Endodermal cell (in vitro differentiated cells): ENCODE data around the gene UGT1A7. TPM values are rescaled to one million over a fixed set of nuclear protein-coding genes. Genes with fewer than 3 reads are reported as not detected.
"Not testable (repeated sequence)": the region's sequence is repeated elsewhere in the genome, so short reads cannot be mapped to it uniquely, and the experiment has no call there.

Source experiments
- DNase-seq: peaks from one replicate; pipeline ENCODE4 v3.0.0-alpha.2; 2017
- H3K27ac ChIP-seq: 2 replicates; pipeline ENCODE4 v1.5.1; 2013; ENCODE audit warnings: mild to moderate bottlenecking, low read depth, low read length, moderate library complexity
- H3K27me3 ChIP-seq: 2 replicates; pipeline ENCODE4 v1.6.1; 2013; ENCODE audit warnings: mild to moderate bottlenecking, low read length, moderate library complexity; ENCODE audit not compliant: insufficient read depth, control insufficient read depth, poor library complexity, severe bottlenecking
- H3K36me3 ChIP-seq: 2 replicates; pipeline ENCODE4 v1.7.0; 2013; ENCODE audit warnings: mild to moderate bottlenecking, low read length, moderate library complexity; ENCODE audit not compliant: control insufficient read depth, insufficient read depth
- H3K4me1 ChIP-seq: one replicate; pipeline ENCODE4 v1.7.0; 2013; ENCODE audit warnings: low read length; ENCODE audit not compliant: control insufficient read depth, insufficient read depth
- H3K4me3 ChIP-seq: 2 replicates; pipeline ENCODE4 v1.5.1; 2013; ENCODE audit warnings: mild to moderate bottlenecking, low read length, moderate library complexity
- H3K9ac ChIP-seq: 2 replicates; pipeline ENCODE4 v1.6.1; 2013; ENCODE audit warnings: mild to moderate bottlenecking, low read length, moderate library complexity; ENCODE audit not compliant: poor library complexity, severe bottlenecking; ENCODE audit errors: extremely low read depth
- H3K9me3 ChIP-seq: 2 replicates; pipeline ENCODE4 v1.6.1; 2013; ENCODE audit warnings: mild to moderate bottlenecking, low read length, moderate library complexity; ENCODE audit not compliant: control insufficient read depth
- H3K27ac Mint-ChIP-seq: 2 replicates; pipeline ENCODE4 v1.8.0; 2020; ENCODE audit warnings: mixed read lengths
- H3K27me3 Mint-ChIP-seq: 2 replicates; pipeline ENCODE4 v1.8.0; 2021; ENCODE audit warnings: mild to moderate bottlenecking, mixed read lengths; ENCODE audit not compliant: insufficient read depth
- H3K36me3 Mint-ChIP-seq: 2 replicates; pipeline ENCODE4 v1.8.0; 2020; ENCODE audit warnings: low read depth, mixed read lengths
- H3K4me1 Mint-ChIP-seq: 2 replicates; pipeline ENCODE4 v1.8.0; 2020; ENCODE audit warnings: mixed read lengths
- H3K4me3 Mint-ChIP-seq: 2 replicates; pipeline ENCODE4 v1.8.0; 2020; ENCODE audit warnings: mild to moderate bottlenecking, moderate library complexity, mixed read lengths
- H3K9me3 Mint-ChIP-seq: 2 replicates; pipeline ENCODE4 v1.8.0; 2020; ENCODE audit warnings: mild to moderate bottlenecking, mixed read lengths
- WGBS, 2 experiments: methylation state at CpG; one replicate each; pipeline versions ENCODE4 v1.1.5 to v1.1.7; 2013; ENCODE audit warnings: missing lambda C conversion rate in 2 of 2, mixed read lengths in 1 of 2; ENCODE audit not compliant: insufficient coverage in 1 of 2, insufficient read length in 1 of 2; 5-methylcytosine and 5-hydroxymethylcytosine counted together
- total RNA-seq, 2 donors: library from RNA; stranded (reverse); fragmentation: NEBNext Ultra II Directional in 1 of 2; extraction: Animal tissue kit (Norgen Biotek cat#: 25700) in 1 of 2; gene quantifications; 2 replicates in 1 of 2; 3 replicates in 1 of 2; pipeline ENCODE4 v1.2.1, GENCODE V29; 2021
- TF ChIP-seq, protein P1 (sequence below): fragments of 200-600 bp; sonication (generic); conservative IDR thresholded peaks from 2 replicates; pipeline ENCODE4 v1.5.0; 2021; ENCODE audit warnings: antibody characterized with exemption, mild to moderate bottlenecking

The UGT1A7 gene
- total RNA-seq, 2 donors from 2014 or later = not detected

DNA sequence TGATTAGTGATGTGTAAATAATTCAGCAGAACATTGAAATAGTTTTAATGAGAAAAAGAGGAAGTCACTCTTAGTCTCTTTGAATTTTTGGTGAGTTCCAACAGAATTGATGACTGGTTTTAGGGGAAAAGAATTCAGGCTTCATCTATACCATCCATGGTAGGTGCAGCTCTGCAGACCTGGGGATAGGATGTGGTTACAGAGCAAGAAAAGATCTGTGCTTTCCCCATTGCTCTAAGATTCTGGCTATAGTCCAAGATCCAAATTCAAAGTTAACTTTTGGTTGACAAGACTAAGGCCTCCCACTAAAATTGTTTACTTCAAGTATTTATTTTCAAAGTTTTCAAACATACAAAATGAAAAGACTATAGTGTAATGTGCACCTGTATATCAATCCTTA is 41.8 kb upstream of the UGT1A7 start:
- Histone ChIP-seq H3K27me3 (no peaks in the 10 kb centered on the region), H3K9ac (no peak overlapping the region), H3K9me3 (peaks cover 3% of the 10 kb centered on the region), H3K4me1 (no peaks in the 10 kb centered on the region), H3K36me3 (no peaks in the 10 kb centered on the region), H3K4me3 (no peak overlapping the region), H3K27ac (no peak overlapping the region)
- Mint-ChIP-seq H3K4me3 (no peak overlapping the region), H3K36me3 (no peaks in the 10 kb centered on the region), H3K27me3 (peaks cover 6% of the 10 kb centered on the region), H3K4me1 (peaks cover 5% of the 10 kb centered on the region), H3K27ac (no peak overlapping the region), H3K9me3 (peaks cover 4% of the 10 kb centered on the region)
- TF ChIP-seq, protein P1, sequence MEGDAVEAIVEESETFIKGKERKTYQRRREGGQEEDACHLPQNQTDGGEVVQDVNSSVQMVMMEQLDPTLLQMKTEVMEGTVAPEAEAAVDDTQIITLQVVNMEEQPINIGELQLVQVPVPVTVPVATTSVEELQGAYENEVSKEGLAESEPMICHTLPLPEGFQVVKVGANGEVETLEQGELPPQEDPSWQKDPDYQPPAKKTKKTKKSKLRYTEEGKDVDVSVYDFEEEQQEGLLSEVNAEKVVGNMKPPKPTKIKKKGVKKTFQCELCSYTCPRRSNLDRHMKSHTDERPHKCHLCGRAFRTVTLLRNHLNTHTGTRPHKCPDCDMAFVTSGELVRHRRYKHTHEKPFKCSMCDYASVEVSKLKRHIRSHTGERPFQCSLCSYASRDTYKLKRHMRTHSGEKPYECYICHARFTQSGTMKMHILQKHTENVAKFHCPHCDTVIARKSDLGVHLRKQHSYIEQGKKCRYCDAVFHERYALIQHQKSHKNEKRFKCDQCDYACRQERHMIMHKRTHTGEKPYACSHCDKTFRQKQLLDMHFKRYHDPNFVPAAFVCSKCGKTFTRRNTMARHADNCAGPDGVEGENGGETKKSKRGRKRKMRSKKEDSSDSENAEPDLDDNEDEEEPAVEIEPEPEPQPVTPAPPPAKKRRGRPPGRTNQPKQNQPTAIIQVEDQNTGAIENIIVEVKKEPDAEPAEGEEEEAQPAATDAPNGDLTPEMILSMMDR = no peak
- DNase-seq = no peak

DNA sequence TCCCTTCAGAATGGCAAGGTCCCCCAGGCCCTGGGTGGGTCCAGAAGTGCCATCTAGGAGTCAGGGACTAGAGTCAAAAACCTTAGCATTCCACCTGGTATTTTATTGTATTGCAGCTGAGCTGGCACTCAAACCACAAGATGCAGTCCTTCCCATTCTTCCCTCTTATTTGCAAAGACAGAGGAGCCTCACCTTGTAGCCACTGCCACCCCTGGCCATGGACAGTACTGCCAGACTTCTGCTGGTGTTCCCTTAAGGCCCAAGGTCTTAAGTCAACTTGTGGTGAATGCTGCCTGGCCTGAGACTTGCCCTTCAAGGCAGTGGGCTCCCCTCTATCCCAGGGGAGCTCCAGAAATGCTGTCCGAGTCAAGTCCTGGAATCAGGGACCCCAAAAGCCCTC is 38.6 kb upstream of the UGT1A7 start:
- WGBS, 2 experiments = 81 to 88% methylated on average over 1 of the region's 1 CpG
- DNase-seq = peak; percentile 86

DNA sequence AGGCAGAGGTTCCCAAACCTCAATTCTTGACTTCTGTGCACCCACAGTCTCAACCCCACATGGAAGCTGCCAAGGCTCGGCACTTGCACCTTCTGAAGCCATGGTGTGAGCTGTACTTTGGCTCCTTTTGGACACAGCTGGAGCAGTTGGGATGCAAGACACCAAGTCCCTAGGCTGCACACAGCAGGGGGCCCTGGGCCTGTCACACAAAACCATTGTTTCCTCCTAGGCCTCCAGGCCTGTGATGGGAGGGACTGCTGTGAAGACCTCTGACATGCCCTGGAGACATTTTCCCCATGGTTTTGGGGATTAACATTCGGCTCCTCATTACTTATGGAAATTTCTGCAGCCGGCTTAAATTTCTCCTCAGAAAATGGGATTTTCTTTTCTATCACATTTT is 35.7 kb upstream of the UGT1A7 start:
- not testable (repeated sequence) for H3K4me1 Mint-ChIP-seq
- H3K9me3 ChIP-seq = peaks cover 15% of the 10 kb centered on the region
- H3K9me3 Mint-ChIP-seq = peaks cover 37% of the 10 kb centered on the region

More for the DNA sequence above, 38.6 kb upstream of the UGT1A7 start:
- Mint-ChIP-seq H3K4me1 (peaks cover 5% of the 10 kb centered on the region), H3K4me3 (no peak overlapping the region), H3K27ac (no peak overlapping the region), H3K9me3 (peaks cover 34% of the 10 kb centered on the region), H3K36me3 (no peaks in the 10 kb centered on the region), H3K27me3 (no peaks in the 10 kb centered on the region)
- Histone ChIP-seq H3K9me3 (peaks cover 15% of the 10 kb centered on the region), H3K9ac (no peak overlapping the region), H3K27ac (no peak overlapping the region), H3K4me1 (no peaks in the 10 kb centered on the region), H3K4me3 (no peak overlapping the region), H3K27me3 (no peaks in the 10 kb centered on the region), H3K36me3 (no peaks in the 10 kb centered on the region)
- TF ChIP-seq, protein P1 = peak; percentile 71

DNA sequence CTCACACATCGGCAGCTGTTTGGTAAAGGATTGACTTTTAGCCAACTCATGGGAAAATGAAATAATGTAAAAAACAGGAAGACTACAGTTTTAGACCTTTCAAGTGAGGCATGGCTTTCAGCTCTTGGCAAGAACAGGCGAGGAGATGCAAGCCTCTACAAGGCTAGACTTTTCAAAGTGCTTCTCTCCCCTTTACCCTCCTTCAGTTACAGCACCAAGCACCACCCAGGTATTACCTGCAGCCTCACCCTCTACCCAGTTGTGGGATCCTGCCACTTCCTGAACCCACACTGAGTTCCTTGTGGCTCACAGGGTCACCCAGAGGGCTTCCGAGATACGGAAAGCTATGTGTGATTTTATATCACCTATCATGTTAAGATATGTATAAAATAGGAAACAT is 30.7 kb upstream of the UGT1A7 start:
- no peak overlapping the region for H3K9ac ChIP-seq
- peaks cover under 1% of the 10 kb centered on the region for H3K9me3 ChIP-seq
- no peaks in the 10 kb centered on the region for H3K36me3 ChIP-seq
- TF ChIP-seq, protein P1 = no peak
- no peak for DNase-seq
- no peaks in the 10 kb centered on the region for H3K4me1 ChIP-seq
- no peak overlapping the region for H3K4me3 ChIP-seq
- H3K27me3 Mint-ChIP-seq = peaks cover 2% of the 10 kb centered on the region
- 70 to 92% methylated on average over 2 to 4 of the region's 4 CpGs for WGBS, 2 experiments
- no peak overlapping the region for H3K27ac ChIP-seq
- no peaks in the 10 kb centered on the region for H3K36me3 Mint-ChIP-seq
- H3K4me3 Mint-ChIP-seq = no peak overlapping the region
- peaks cover 22% of the 10 kb centered on the region for H3K9me3 Mint-ChIP-seq
- H3K27ac Mint-ChIP-seq = no peak overlapping the region
- no peaks in the 10 kb centered on the region for H3K4me1 Mint-ChIP-seq
- H3K27me3 ChIP-seq = no peaks in the 10 kb centered on the region

More for the DNA sequence above, 35.7 kb upstream of the UGT1A7 start:
- H3K4me3 ChIP-seq, H3K4me3 Mint-ChIP-seq, DNase-seq, H3K4me1 ChIP-seq, H3K36me3 Mint-ChIP-seq, H3K27me3 ChIP-seq, H3K36me3 ChIP-seq, H3K27ac ChIP-seq, H3K27ac Mint-ChIP-seq, H3K27me3 Mint-ChIP-seq, H3K9ac ChIP-seq: not testable (repeated sequence)
- WGBS, 2 experiments = 88 to 97% methylated on average over 3 of the region's 3 CpGs
